Caco-2 (cell line): ENCODE measurements around the gene SLC25A1. TPM values are rescaled to one million over a fixed set of nuclear protein-coding genes. Genes with fewer than 3 reads are reported as not detected.

Experiments
- BruUV-seq: library from RNA; stranded (reverse); fragments of 400-500 nt; replicated peaks from 2 replicates; lab custom pipeline; 2021; lab: Mats Ljungman, UMichigan
- CTCF ChIA-PET: fragments of 300-600 bp; sonication (Branson Sonifier 250); formaldehyde crosslinking; loops from one replicate; lab custom pipeline; 2022; ENCODE audit warnings: antibody characterized with exemption; lab: Charles Lee
- POLR2A ChIA-PET: fragments of 300-600 bp; sonication (Branson Sonifier 250); formaldehyde crosslinking; loops from one replicate; lab custom pipeline; 2022; ENCODE audit warnings: antibody characterized with exemption; lab: Charles Lee
- DNase-seq, 2 experiments: peaks; one replicate each; pipeline versions ENCODE4 v3.0.0 to v3.0.0-alpha.2; 2020 to 2022
- H3K27me3 ChIP-seq: replicated peaks from 2 replicates; pipeline ENCODE4 v1.6.0; 2011; ENCODE audit warnings: low read length; ENCODE audit not compliant: control insufficient read depth, insufficient read depth
- H3K36me3 ChIP-seq: 2 replicates; pipeline ENCODE4 v1.5.1; 2011; ENCODE audit warnings: low read length; ENCODE audit not compliant: control insufficient read depth, insufficient read depth
- H3K4me1 ChIP-seq: fragments of 250-450 bp; sonication (Bioruptor Pico); 2 replicates; pipeline ENCODE4 v1.5.1; 2020; ENCODE audit warnings: mild to moderate bottlenecking
- H3K4me3 ChIP-seq: 2 replicates; pipeline ENCODE4 v1.5.1; 2011; ENCODE audit warnings: low read depth, mild to moderate bottlenecking, control low read depth, low read length
- H3K9me3 ChIP-seq: fragments of 250-450 bp; sonication (Bioruptor Pico); 2 replicates; pipeline ENCODE4 v1.5.1; 2020; ENCODE audit warnings: mild to moderate bottlenecking, moderate library complexity
- H3K27ac Mint-ChIP-seq: one replicate; pipeline ENCODE4 v1.8.0; 2022; ENCODE audit warnings: mixed read lengths; ENCODE audit not compliant: unreplicated experiment
- H3K27me3 Mint-ChIP-seq: one replicate; pipeline ENCODE4 v1.8.0; 2022; ENCODE audit warnings: mixed read lengths; ENCODE audit not compliant: insufficient read depth, unreplicated experiment
- H3K36me3 Mint-ChIP-seq: one replicate; pipeline ENCODE4 v1.8.0; 2022; ENCODE audit warnings: mild to moderate bottlenecking, mixed read lengths; ENCODE audit not compliant: insufficient read depth, unreplicated experiment
- H3K4me1 Mint-ChIP-seq: one replicate; pipeline ENCODE4 v1.8.0; 2022; ENCODE audit warnings: low read depth, mixed read lengths; ENCODE audit not compliant: unreplicated experiment
- H3K4me3 Mint-ChIP-seq: one replicate; pipeline ENCODE4 v1.8.0; 2022; ENCODE audit warnings: mild to moderate bottlenecking, moderate library complexity, mixed read lengths; ENCODE audit not compliant: unreplicated experiment
- H3K9me3 Mint-ChIP-seq: one replicate; pipeline ENCODE4 v1.8.0; 2022; ENCODE audit warnings: mixed read lengths; ENCODE audit not compliant: unreplicated experiment
- CTCF ChIP-seq, 2 experiments: fragments of 200-600 bp in 1 of 2; IDR thresholded peaks; 1 replicate in 1 of 2; 2 replicates in 1 of 2; pipeline versions ENCODE4 v1.5.1 to v1.8.0; 2011 to 2022; ENCODE audit warnings: antibody characterized with exemption in 1 of 2, control low read depth in 1 of 2, inconsistent platforms in 1 of 2, low read depth in 1 of 2, low read length in 1 of 2, mild to moderate bottlenecking in 1 of 2, moderate library complexity in 1 of 2; ENCODE audit not compliant: insufficient read depth in 1 of 2, severe bottlenecking in 1 of 2, unreplicated experiment in 1 of 2
- intact Hi-C: fragments of 100-400 bp; cut with micrococcal nuclease; formaldehyde crosslinking; loops from one replicate; pipeline ENCODE4 v1.10.0; 2022; ENCODE audit not compliant: unreplicated experiment
- total RNA-seq: library from RNA; stranded (reverse); gene quantifications from 2 replicates; pipeline ENCODE4 v1.2.3, GENCODE V29; 2022

Gene SLC25A1
- total RNA-seq, 1 experiment from 2014 or later = 155 TPM

- intact Hi-C loops = loop anchor here (5.0 kb wide), 1 partner anchor 37 kb away; the partner anchor contains the start of gene SLC25A1
- no peaks in the 10 kb centered on the region for H3K9me3 Mint-ChIP-seq
- Histone ChIP-seq H3K9me3 (no peaks in the 10 kb centered on the region), H3K36me3 (peaks cover 2% of the 10 kb centered on the region; the same call in 1 of the 2 replicates), H3K27me3 (no peaks in the 10 kb centered on the region), H3K4me1 (peaks cover 4% of the 10 kb centered on the region; the same call in 1 of the 2 replicates), H3K4me3 (no peak overlapping the region)
- H3K27me3 Mint-ChIP-seq = no peaks in the 10 kb centered on the region
- no peak for TF ChIP-seq CTCF (IDR thresholded peaks at IDR 0.05; ENCODE audit: insufficient read depth in 1 of 2, low read depth in 1 of 2, low read length in 1 of 2, severe bottlenecking in 1 of 2, unreplicated experiment in 1 of 2)
- DNase-seq = no peak
- H3K4me1 Mint-ChIP-seq = peaks cover 8% of the 10 kb centered on the region
- BruUV-seq = no TSS peak
- POLR2A ChIA-PET = no interaction called here
- H3K36me3 Mint-ChIP-seq = peaks cover 31% of the 10 kb centered on the region
- H3K4me3 Mint-ChIP-seq = no peak overlapping the region
- CTCF ChIA-PET = no interaction called here
- no peak overlapping the region for H3K27ac Mint-ChIP-seq
Observed at GRCh38 chr22:19139974-19140373, 38.6 kb downstream of the SLC25A1 start.

GRCh38 chr22:19139001-19139356, 39.6 kb downstream of the SLC25A1 start:
- H3K4me1 ChIP-seq = peaks cover 4% of the 10 kb centered on the region; the same call in 1 of the 2 replicates
- BruUV-seq = no TSS peak
- H3K4me1 Mint-ChIP-seq = peaks cover 3% of the 10 kb centered on the region
- peaks cover 2% of the 10 kb centered on the region; the same call in 1 of the 2 replicates for H3K36me3 ChIP-seq
- H3K36me3 Mint-ChIP-seq = peaks cover 23% of the 10 kb centered on the region
- no peaks in the 10 kb centered on the region for H3K27me3 Mint-ChIP-seq
- H3K4me3 Mint-ChIP-seq = no peak overlapping the region
- H3K4me3 ChIP-seq = no peak overlapping the region
- ChIA-PET CTCF (no interaction called here), POLR2A (no interaction called here)
- H3K27ac Mint-ChIP-seq = no peak overlapping the region
- TF ChIP-seq CTCF (IDR thresholded peaks at IDR 0.05; ENCODE audit: insufficient read depth in 1 of 2, low read depth in 1 of 2, low read length in 1 of 2, severe bottlenecking in 1 of 2, unreplicated experiment in 1 of 2) = no peak
- no peaks in the 10 kb centered on the region for H3K9me3 ChIP-seq
- DNase-seq = no peak
- H3K9me3 Mint-ChIP-seq = no peaks in the 10 kb centered on the region
- intact Hi-C loops = no loop called here
- H3K27me3 ChIP-seq = no peaks in the 10 kb centered on the region

- intact Hi-C loops = no loop called here
- ChIA-PET CTCF (no interaction called here), POLR2A (no interaction called here)
- Histone ChIP-seq H3K9me3 (no peaks in the 10 kb centered on the region), H3K4me1 (peaks cover 1% of the 10 kb centered on the region; the same call in 1 of the 2 replicates), H3K4me3 (no peak overlapping the region), H3K36me3 (peaks cover 3% of the 10 kb centered on the region; the same call in 1 of the 2 replicates), H3K27me3 (no peaks in the 10 kb centered on the region)
- no peak for DNase-seq
- H3K4me1 Mint-ChIP-seq = no peaks in the 10 kb centered on the region
- H3K27ac Mint-ChIP-seq = no peak overlapping the region
- H3K9me3 Mint-ChIP-seq = no peaks in the 10 kb centered on the region
- H3K4me3 Mint-ChIP-seq = no peak overlapping the region
- no peaks in the 10 kb centered on the region for H3K27me3 Mint-ChIP-seq
- BruUV-seq = no TSS peak
- no peak for TF ChIP-seq CTCF (IDR thresholded peaks at IDR 0.05; ENCODE audit: insufficient read depth in 1 of 2, low read depth in 1 of 2, low read length in 1 of 2, severe bottlenecking in 1 of 2, unreplicated experiment in 1 of 2)
- H3K36me3 Mint-ChIP-seq = peaks cover 22% of the 10 kb centered on the region
Observed at GRCh38 chr22:19138217-19139000, 40.1 kb downstream of the SLC25A1 start.
